Osteocyte (in vitro differentiated cells): ENCODE data around the gene MYL3. TPM values are rescaled to one million over a fixed set of nuclear protein-coding genes. Genes with fewer than 3 reads are reported as not detected.

ENCODE experiments used
- DNase-seq: peaks from one replicate; pipeline ENCODE4 v3.0.0; 2021; ENCODE audit warnings: mixed read lengths; ENCODE audit not compliant: unreplicated experiment; ENCODE audit errors: extremely low spot score
- H3K27ac Mint-ChIP-seq: one replicate; pipeline ENCODE4 v1.8.0; 2021; ENCODE audit warnings: mild to moderate bottlenecking, mixed read lengths; ENCODE audit not compliant: unreplicated experiment
- H3K27me3 Mint-ChIP-seq: one replicate; pipeline ENCODE4 v1.8.0; 2021; ENCODE audit warnings: mixed read lengths; ENCODE audit not compliant: unreplicated experiment
- H3K36me3 Mint-ChIP-seq: one replicate; pipeline ENCODE4 v1.8.0; 2021; ENCODE audit warnings: mixed read lengths; ENCODE audit not compliant: unreplicated experiment
- H3K4me1 Mint-ChIP-seq: one replicate; pipeline ENCODE4 v1.8.0; 2021; ENCODE audit warnings: mixed read lengths; ENCODE audit not compliant: unreplicated experiment
- H3K4me3 Mint-ChIP-seq: one replicate; pipeline ENCODE4 v1.8.0; 2021; ENCODE audit warnings: mild to moderate bottlenecking, moderate library complexity, mixed read lengths; ENCODE audit not compliant: unreplicated experiment
- H3K9me3 Mint-ChIP-seq: one replicate; pipeline ENCODE4 v1.8.0; 2021; ENCODE audit warnings: mixed read lengths; ENCODE audit not compliant: unreplicated experiment
- total RNA-seq: library from RNA; stranded (reverse); gene quantifications from 2 replicates; pipeline ENCODE4 v1.2.1, GENCODE V29; 2021
- TF ChIP-seq, protein P1 (sequence below): fragments of 200-600 bp; sonication (generic); IDR thresholded peaks from 2 replicates; pipeline ENCODE4 v1.5.0; 2021; ENCODE audit warnings: antibody characterized with exemption, mild to moderate bottlenecking, moderate library complexity

Gene MYL3
- total RNA-seq, 1 donor from 2014 or later = 1.6 TPM

DNA sequence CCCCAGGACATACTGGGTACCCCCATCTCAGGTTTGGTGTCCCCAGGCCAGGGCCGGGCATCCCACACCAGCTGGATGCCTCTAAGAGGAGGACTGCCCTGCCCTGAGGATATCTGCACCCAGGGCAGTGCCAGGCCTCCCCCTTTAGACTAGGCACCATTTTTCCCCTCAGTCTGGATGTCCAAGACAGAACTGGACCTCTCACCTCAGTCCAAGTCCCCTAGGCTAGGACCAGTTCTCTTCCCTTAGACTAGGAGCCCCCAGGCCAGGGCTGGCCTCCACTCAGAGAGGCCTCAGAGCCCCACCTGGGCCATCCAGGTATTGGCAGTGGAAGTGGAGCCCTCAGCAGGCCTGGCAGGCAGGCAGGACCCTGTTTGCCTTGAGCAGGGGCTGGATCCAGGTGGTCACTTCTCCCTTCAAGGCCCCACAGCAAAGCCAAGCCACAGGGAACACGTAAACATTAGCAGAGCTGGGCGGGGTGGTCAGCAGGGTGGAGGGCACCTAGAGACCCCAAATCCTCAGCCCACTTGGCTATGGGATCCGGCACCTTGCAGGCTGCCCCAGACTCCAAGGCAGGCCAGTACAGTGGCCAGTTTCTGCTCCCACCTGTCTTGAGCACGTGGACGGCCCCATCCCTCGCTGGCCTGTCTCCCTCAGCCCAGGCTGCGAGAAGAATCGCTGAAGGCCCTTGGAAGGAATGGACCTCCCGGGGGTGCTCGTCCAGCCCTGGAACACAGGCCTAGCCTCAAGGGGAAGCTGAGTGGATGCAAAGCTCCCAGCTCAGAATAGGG lies 42.6 kb upstream of the MYL3 start:
- no peak for DNase-seq
- Mint-ChIP-seq H3K4me1 (peaks cover 10% of the 10 kb centered on the region), H3K36me3 (no peaks in the 10 kb centered on the region), H3K9me3 (no peaks in the 10 kb centered on the region), H3K27ac (no peak overlapping the region), H3K27me3 (no peaks in the 10 kb centered on the region), H3K4me3 (no peak overlapping the region)
- TF ChIP-seq, protein P1, sequence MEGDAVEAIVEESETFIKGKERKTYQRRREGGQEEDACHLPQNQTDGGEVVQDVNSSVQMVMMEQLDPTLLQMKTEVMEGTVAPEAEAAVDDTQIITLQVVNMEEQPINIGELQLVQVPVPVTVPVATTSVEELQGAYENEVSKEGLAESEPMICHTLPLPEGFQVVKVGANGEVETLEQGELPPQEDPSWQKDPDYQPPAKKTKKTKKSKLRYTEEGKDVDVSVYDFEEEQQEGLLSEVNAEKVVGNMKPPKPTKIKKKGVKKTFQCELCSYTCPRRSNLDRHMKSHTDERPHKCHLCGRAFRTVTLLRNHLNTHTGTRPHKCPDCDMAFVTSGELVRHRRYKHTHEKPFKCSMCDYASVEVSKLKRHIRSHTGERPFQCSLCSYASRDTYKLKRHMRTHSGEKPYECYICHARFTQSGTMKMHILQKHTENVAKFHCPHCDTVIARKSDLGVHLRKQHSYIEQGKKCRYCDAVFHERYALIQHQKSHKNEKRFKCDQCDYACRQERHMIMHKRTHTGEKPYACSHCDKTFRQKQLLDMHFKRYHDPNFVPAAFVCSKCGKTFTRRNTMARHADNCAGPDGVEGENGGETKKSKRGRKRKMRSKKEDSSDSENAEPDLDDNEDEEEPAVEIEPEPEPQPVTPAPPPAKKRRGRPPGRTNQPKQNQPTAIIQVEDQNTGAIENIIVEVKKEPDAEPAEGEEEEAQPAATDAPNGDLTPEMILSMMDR = no peak

GRCh38 chr3:46905213-46905560 lies 41.9 kb upstream of the MYL3 start:
- Mint-ChIP-seq H3K9me3 (no peaks in the 10 kb centered on the region), H3K27ac (no peak overlapping the region), H3K4me3 (no peak overlapping the region), H3K4me1 (peaks cover 10% of the 10 kb centered on the region), H3K36me3 (no peaks in the 10 kb centered on the region), H3K27me3 (no peaks in the 10 kb centered on the region)
- DNase-seq = no peak
- TF ChIP-seq, protein P1 = no peak

DNA sequence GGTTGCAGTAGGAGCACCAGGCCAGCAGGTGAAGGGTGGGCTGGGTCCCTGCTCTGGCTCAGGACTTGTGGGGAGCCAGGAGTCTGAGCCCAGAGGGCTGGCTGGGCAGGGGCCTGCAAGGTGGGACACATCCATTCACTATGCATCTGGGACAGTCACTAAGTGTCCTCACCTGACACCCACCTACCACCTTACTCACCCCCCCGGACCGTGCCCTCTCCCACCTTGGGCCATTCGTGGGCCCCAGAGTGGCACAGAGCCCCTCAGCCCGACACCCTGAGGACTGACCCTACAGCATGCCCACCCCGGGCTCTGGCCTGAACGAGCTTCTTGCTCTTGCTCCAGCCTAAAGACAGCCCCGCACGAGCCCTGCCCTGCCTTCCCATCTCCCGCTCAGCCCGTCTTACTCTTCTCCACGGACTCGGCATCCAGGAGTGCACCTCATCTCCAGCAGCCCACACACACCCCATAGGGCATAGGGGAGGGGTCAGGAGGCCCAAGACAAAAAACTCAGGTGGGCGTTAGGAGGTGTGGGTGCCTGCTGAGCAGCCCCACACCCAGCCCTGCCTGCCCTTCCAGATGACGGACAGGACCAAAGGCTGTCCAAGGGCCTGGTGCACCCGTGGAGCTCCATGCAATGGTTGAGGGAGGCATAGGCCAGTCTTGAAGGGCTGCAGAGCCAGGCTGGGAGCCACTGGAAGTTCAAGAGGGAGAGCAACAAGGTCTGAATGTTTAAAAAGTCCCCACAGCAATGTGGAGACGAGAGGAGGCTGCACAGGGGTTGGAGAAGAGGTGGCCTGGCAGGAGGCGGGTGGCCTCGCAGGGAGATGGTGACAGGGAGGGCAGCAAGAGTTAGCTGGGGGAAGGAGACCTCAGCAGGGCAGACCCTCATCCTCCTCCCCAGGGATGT lies 41.3 kb upstream of the MYL3 start:
- H3K27ac Mint-ChIP-seq = no peak overlapping the region

GRCh38 chr3:46903341-46904302 lies 40.4 kb upstream of the MYL3 start:
- TF ChIP-seq, protein P1 = no peak
- Mint-ChIP-seq H3K36me3 (no peaks in the 10 kb centered on the region), H3K9me3 (no peaks in the 10 kb centered on the region), H3K27ac (no peak overlapping the region), H3K27me3 (no peaks in the 10 kb centered on the region), H3K4me1 (peaks cover 5% of the 10 kb centered on the region), H3K4me3 (no peak overlapping the region)
- DNase-seq = no peak

More for the DNA sequence above, 41.3 kb upstream of the MYL3 start:
- no peak overlapping the region for H3K4me3 Mint-ChIP-seq
- no peak for DNase-seq
- no peaks in the 10 kb centered on the region for H3K36me3 Mint-ChIP-seq
- TF ChIP-seq, protein P1 = no peak
- no peaks in the 10 kb centered on the region for H3K9me3 Mint-ChIP-seq
- H3K4me1 Mint-ChIP-seq = peaks cover 10% of the 10 kb centered on the region
- H3K27me3 Mint-ChIP-seq = no peaks in the 10 kb centered on the region
